GM10266 (cell line): ENCODE results near the gene CCR3.
A peak's percentile ranks its signal among the peaks of the same experiment; 100 is the strongest.

ENCODE experiments used
- DNase-seq: peaks from one replicate; pipeline ENCODE4 v3.0.0; 2012; ENCODE audit errors: extremely low spot score
- CTCF ChIP-seq: IDR thresholded peaks from 2 replicates; pipeline ENCODE4 v1.5.1; 2012; ENCODE audit warnings: mild to moderate bottlenecking, low read depth; ENCODE audit not compliant: control insufficient read depth, insufficient read depth; ENCODE audit errors: missing control alignments

The CCR3 gene

GRCh38 chr3:46289551-46289950 lies 47.3 kb downstream of the CCR3 start:
- no peak for TF ChIP-seq CTCF
- no peak for DNase-seq

- no peak for DNase-seq
- no peak for TF ChIP-seq CTCF
Measured at GRCh38 chr3:46289966-46290365, 47.7 kb downstream of the CCR3 start.

GRCh38 chr3:46291046-46291445 lies 48.8 kb downstream of the CCR3 start:
- no peak for TF ChIP-seq CTCF
- no peak for DNase-seq

- no peak for DNase-seq
Measured at GRCh38 chr3:46293035-46293724, 50.9 kb downstream of the CCR3 start.

GRCh38 chr3:46293991-46294833 lies 52.0 kb downstream of the CCR3 start:
- DNase-seq = peak; percentile 33
- TF ChIP-seq CTCF = no peak

More at GRCh38 chr3:46293035-46293724, 50.9 kb downstream of the CCR3 start:
- TF ChIP-seq CTCF = no peak

- TF ChIP-seq CTCF = no peak
- DNase-seq = no peak
Measured at GRCh38 chr3:46296826-46297225, 54.6 kb downstream of the CCR3 start.
